Measurements from ENCODE around the gene CCDC34.
"Not testable (repeated sequence)": the region's sequence is repeated elsewhere in the genome, so short reads cannot be mapped to it uniquely, and the experiment has no call there.

The CCDC34 gene

DNA sequence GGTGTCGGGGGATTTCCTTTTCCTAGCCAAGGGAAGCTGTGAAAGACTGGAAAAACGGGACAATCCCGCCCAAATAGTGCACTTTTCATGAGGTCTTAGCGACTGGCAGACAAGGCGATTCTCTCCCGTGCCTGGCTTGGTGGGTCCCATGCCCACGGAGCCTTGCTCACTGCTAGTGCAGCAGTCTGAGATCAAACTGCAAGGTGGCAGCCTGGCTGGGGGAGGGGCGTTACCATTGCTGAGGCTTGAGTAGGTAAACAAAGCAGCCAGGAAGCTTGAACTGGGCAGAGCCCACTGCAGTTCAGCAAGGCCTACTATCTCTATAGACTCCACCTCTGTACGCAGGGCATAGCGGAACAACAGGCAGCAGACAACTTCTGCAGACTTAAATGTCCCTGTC lies 41.7 kb downstream of the CCDC34 start:
- DNase-seq, result not testable (repeated sequence)

- no peak for DNase-seq
Observed at GRCh38 chr11:27319072-27319471, 43.9 kb downstream of the CCDC34 start.

DNA sequence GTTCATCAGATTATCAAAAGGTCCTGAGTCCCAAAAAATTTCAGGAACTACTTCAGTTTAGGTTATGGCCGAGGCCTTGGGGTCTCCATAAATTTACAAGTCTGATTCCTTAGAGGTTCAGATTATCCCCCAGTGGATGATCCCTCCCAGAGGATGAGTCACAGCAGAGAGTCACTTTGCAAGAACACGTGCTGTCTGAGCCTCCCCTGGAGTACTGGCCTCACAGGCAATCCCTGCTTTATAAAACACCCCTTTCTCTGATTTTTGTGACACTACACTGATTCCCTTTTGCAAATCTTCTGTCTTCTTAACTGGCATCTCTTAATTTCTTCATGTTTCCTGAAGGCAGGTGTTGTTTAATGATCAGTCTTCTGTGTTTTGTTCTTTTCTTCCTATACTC lies 45.3 kb downstream of the CCDC34 start:
- no peak for DNase-seq

- no peak for DNase-seq
Observed at GRCh38 chr11:27315836-27316235, 47.2 kb downstream of the CCDC34 start.

- DNase-seq, result no peak
Observed at GRCh38 chr11:27313157-27313821, 49.7 kb downstream of the CCDC34 start.

GRCh38 chr11:27312110-27312509 lies 50.9 kb downstream of the CCDC34 start:
- DNase-seq, result no peak

DNA sequence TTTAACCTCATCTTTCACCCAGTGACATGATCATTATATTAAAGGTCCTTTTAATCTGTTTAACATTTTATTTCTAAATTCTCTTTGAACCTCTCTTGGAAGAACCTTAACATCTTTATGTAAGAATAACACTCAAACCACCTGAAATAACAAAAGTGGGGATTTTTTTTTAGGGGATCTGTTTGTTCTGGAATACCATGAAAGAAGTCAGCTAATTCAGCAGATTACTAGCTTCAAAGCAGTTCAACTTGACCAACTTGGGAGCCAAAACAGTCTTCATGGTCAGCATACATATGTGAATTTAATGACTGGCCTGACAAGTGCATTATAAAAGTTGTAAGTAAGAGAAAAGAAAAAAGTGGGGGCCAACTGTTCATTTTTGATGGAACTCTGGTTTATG lies 52.3 kb downstream of the CCDC34 start:
- DNase-seq, result no peak

DNA sequence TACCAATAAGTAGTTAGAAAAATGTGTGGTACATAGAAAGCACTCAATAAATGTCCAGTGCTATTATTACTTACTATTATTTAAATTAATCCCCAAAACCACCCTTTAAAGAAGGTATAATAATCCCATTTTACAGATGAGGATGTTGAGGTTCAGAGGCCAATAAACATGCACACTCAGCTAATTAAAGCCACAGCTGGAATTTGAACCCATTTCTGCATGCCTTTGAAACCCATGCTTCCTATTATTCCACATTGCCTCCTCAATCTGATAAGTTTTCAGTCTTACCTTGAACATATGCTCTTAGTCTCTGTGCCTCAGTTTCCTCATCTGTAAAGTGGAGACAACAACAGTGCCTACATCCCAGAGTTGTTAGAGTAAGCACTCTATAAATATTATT lies 52.8 kb downstream of the CCDC34 start:
- no peak for DNase-seq

DNA sequence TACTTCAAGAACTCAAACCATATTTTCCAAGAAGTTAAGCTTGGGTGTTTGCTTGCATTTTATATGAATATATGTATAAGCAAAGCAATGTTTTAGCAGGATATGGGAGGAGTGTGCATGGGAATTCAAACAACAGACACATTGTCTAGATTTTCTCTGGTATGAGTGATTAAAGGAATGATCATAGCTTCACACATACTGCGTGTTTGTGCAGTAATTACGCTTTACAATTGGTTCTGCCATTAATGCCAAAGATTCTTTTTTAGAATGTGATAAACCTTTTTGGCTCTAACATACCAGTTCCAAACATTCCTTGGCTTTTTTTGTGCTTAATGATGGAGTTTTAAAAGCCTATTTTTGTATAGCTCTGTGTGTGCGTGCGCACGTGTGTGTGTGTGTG lies 54.0 kb downstream of the CCDC34 start:
- DNase-seq, result no peak

DNA sequence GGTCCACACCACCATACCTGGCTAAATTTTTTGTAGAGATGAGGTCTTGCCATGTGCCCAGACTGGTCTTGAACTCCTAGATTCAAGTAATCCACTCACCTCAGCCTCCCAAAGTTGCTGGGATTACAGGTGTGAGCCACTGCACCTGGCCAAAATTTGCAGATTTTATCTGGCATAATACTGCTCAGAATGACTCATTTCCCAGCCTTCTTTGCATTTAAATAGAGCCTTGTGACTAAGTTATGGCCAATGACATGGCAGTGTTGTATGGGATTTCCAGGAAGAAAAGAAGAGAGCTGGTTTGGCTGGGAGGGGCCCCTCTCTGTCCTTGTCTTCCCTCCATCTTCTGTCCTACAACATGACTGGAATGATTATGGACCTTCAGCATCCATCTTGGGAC lies 55.8 kb downstream of the CCDC34 start:
- no peak for DNase-seq

DNA sequence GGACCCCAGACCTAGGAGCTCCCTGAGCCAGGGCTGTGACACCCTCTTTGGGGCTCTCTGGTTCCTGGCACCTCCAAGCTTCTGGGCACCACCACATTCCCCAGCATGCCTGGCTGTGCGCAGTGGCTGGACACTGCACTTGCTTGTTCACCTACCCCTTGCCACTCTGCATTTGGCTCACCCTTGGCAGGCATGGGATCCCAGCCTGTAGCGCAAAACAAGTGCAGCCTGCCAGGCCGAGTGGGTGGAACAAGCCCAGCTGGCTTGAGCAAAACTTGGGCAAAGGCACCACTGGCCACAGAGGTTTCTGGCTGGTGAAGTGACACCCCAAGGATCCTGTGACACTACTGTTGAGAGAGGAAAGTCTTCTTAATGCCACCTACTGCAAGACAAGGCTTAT lies 57.3 kb downstream of the CCDC34 start:
- DNase-seq, result no peak

- no peak for DNase-seq
Observed at GRCh38 chr11:27304514-27304913, 58.5 kb downstream of the CCDC34 start.

DNA sequence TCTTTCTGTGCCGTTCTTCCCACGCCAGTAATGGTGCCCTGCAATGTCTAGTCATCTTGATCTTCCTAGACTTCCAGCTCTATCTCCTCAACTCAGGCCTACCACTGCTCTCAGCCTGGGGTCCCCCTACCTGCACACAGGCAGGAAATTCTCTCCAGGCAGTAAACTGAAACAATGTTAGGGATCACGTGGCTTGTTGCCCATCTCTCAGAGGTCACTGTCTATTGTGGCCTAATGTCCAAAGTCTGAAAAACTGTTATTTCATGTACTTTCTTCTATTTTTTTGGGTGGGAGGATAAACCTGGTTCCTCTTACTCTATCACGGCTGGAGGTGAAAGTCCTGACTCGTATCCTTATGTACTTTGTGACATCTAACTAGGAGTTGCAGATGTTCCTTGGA lies 59.1 kb downstream of the CCDC34 start:
- DNase-seq, result no peak

DNA sequence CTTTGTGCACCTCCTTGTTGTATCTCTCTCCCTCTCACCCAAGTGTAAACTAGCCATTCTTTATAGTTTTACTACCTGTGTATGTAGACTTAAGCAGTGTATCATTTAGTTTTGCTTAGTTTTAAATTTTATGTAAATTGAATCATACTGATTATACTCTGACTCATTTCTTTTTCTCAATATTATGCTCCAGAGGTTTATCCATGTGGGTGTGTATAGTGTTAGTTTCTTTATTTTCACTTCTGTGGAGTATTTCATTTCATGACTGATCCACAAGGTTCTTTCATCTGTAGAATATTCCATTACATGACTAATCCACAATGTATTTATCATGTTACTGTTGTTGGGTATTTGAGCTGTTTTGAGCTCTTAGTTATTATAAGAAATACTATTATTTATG lies 62.0 kb downstream of the CCDC34 start:
- DNase-seq, result no peak

- no peak for DNase-seq
Observed at GRCh38 chr11:27297616-27298015, 65.4 kb downstream of the CCDC34 start.

GRCh38 chr11:27296497-27296896 lies 66.5 kb downstream of the CCDC34 start:
- DNase-seq, result no peak

DNA sequence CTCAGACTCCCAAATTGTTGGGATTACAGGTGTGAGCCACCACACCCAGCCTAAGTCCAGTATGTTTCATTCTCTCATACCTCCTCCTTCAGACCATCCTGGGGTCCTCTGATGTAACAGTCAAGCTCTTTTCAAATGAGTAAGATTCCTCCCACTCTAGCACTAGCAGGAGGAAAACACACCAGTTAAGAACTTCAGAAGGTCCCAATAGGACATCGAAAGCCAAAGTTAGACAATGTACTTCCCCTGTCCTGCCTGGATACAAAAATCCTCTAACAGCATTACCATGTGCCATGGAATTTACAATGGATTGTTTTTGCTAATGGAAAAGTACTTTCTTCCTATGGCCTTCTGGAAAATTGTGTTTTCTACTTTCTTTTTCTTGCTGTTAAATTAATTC lies 67.1 kb downstream of the CCDC34 start:
- no peak for DNase-seq

GRCh38 chr11:27294654-27295053 lies 68.4 kb downstream of the CCDC34 start:
- DNase-seq, result no peak

- DNase-seq, result no peak
Observed at GRCh38 chr11:27293515-27294417, 69.2 kb downstream of the CCDC34 start.

GRCh38 chr11:27292637-27293010 lies 70.4 kb downstream of the CCDC34 start:
- no peak for DNase-seq

GRCh38 chr11:27291954-27292636 lies 70.9 kb downstream of the CCDC34 start:
- no peak for DNase-seq

DNA sequence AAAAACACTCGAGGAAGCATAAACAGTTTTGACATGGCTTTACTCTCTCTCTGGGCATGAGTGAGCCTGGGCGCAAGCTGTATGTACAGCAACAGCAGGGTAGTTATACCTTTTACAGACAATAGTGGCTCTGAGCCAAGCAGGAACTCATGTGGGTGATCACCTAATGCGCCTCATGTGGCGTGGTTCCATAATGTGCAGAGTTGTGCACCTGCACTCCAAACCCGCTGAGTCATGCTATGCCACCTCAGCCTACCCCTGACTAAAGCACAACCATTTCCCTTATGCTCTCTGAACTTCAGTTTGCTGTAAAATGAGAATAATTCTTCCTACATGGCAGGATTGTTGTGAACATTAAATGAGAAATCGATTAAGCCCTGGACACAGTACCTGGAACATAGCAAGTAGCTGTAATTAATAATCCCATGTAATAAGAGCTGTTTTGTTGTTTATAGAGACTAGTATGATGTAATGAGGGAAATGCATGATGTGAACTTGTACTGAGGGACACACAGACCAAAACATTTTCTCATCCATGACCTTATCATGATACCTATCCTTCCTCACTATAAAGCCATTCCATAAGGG lies 71.6 kb downstream of the CCDC34 start:
- DNase-seq, result no peak

DNA sequence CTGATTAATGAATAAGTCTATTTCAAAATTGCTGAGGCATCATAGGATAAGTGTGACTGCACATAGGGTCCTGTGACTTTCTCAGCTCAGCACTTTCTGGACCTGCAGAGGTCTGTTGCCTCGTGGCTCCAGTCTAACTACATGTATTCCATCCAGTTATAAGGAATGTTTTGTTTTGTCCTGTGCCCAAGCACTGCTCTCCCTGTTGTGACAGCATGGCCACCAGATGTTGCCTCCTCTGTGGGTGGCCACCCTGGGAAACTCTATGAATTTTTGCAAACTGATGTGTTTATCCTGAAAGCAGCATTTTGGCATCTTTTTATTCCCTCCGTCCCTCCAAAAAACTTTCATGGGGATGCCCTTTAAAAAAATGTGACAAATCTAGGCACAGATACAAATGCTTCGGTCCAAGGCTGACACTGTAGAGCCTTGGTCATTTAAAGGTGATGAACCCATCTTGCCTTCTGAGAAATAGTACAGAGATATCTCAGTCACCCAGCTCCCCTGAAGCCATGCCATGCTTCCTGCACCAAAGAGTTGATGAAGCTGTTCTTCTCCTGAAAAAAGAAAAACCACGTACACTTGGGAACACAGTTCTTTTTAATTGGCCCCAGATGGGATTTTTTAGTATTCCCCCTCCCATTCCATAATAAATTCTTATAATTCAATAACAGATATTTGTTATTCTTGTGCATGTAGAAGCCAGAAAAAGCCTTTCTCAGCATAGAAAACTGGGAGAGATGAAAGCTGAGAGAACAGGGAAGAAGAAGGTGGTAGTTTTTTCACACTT lies 72.6 kb downstream of the CCDC34 start:
- no peak for DNase-seq

Data from activated CD8-positive, alpha-beta memory T cell treated with anti-CD3 and anti-CD28 coated beads, Interleukin-2, amount 50 U/mL, for 48 hours (primary cell).